Activated CD8-positive, alpha-beta T cell treated with anti-CD3 and anti-CD28 coated beads, Interleukin-2, amount 10 ng/mL, durations not matched to agents 7 days and 5 days (primary cell): ENCODE measurements around the gene PHOX2A. TPM values are rescaled to one million over a fixed set of nuclear protein-coding genes. Genes with fewer than 3 reads are reported as not detected.
A peak's percentile ranks its signal among the peaks of the same experiment; 100 is the strongest.

Source experiments
- ATAC-seq: fragments of 150-1000 bp; cut with Tn5 transposase; one replicate; pipeline ENCODE4 v1.10.0; 2021; ENCODE audit warnings: moderate library complexity
- CTCF ChIA-PET: fragments of 350-600 bp; sonication (Branson Sonifier 250); formaldehyde crosslinking; loops from one replicate; lab custom pipeline; 2021; ENCODE audit warnings: antibody characterized with exemption; lab: Charles Lee
- POLR2A ChIA-PET: fragments of 350-600 bp; sonication (Branson Sonifier 250); formaldehyde crosslinking; loops from one replicate; lab custom pipeline; 2021; ENCODE audit warnings: antibody characterized with exemption; lab: Charles Lee
- DNase-seq: peaks from one replicate; pipeline ENCODE4 v3.0.0-alpha.2; 2020
- H3K27ac Mint-ChIP-seq: one replicate; pipeline ENCODE4 v1.8.0; 2021; ENCODE audit warnings: mild to moderate bottlenecking, mixed read lengths
- H3K27me3 Mint-ChIP-seq: one replicate; pipeline ENCODE4 v1.8.0; 2021; ENCODE audit warnings: low read depth, mixed read lengths
- H3K36me3 Mint-ChIP-seq: one replicate; pipeline ENCODE4 v1.8.0; 2021; ENCODE audit warnings: low read depth, mixed read lengths
- H3K4me1 Mint-ChIP-seq: one replicate; pipeline ENCODE4 v1.8.0; 2021; ENCODE audit warnings: low read depth, mixed read lengths
- H3K4me3 Mint-ChIP-seq: one replicate; pipeline ENCODE4 v1.8.0; 2021; ENCODE audit warnings: mild to moderate bottlenecking, mixed read lengths
- H3K9me3 Mint-ChIP-seq: one replicate; pipeline ENCODE4 v1.8.0; 2022; ENCODE audit warnings: mixed read lengths; ENCODE audit not compliant: insufficient read depth
- total RNA-seq, 2 experiments: library from RNA; stranded (reverse); gene quantifications; one replicate each; pipeline ENCODE4 v1.2.3, GENCODE V29; 2021

PHOX2A gene
- total RNA-seq, 2 experiments from 2014 or later: not detected

GRCh38 chr11:72224564-72225410 lies 19.2 kb downstream of the PHOX2A start, which contains the start of gene INPPL1:
Gene INPPL1, plus strand, starts transcription at chr11:72224767. Its CDS starts 218 bp downstream, at chr11:72224985.
- peak within 1 kb of the TSS; percentile 95 for H3K4me3 Mint-ChIP-seq
- peak within 1 kb of the TSS; percentile 94 for H3K27ac Mint-ChIP-seq
- H3K9me3 Mint-ChIP-seq: no peaks in the 10 kb centered on the region
- DNase-seq: peak; percentile 50
- peak; percentile 8 for ATAC-seq
- ChIA-PET POLR2A (interaction anchor here (0.6 to 1.2 kb wide), 4 partner anchors 16 to 117 kb away, joined by 3 to 4 read pairs (median 3); no protein-coding TSS in a partner anchor), CTCF (interaction anchor here (1.5 to 3.1 kb wide), 2 partner anchors 13 to 200 kb away, joined by 3 to 21 read pairs; no protein-coding TSS in a partner anchor)
- H3K27me3 Mint-ChIP-seq: no peaks in the 10 kb centered on the region
- peaks cover 12% of the 10 kb centered on the region for H3K36me3 Mint-ChIP-seq
- peaks cover 41% of the 10 kb centered on the region for H3K4me1 Mint-ChIP-seq

- H3K4me3 Mint-ChIP-seq: peak overlapping the region; percentile 95
- H3K9me3 Mint-ChIP-seq: no peaks in the 10 kb centered on the region
- peak overlapping the region; percentile 94 for H3K27ac Mint-ChIP-seq
- H3K36me3 Mint-ChIP-seq: peaks cover 7% of the 10 kb centered on the region
- DNase-seq (peak; percentile 70), ATAC-seq (peak; percentile 69)
- H3K4me1 Mint-ChIP-seq: peaks cover 39% of the 10 kb centered on the region
- no peaks in the 10 kb centered on the region for H3K27me3 Mint-ChIP-seq
- POLR2A ChIA-PET: interaction anchor here (0.6 to 2.6 kb wide), 10 partner anchors 8 to 438 kb away, joined by 3 to 6 read pairs (median 3); partner anchors contain the start of gene XNDC1N
- CTCF ChIA-PET: interaction anchor here (0.6 to 3.1 kb wide), 7 partner anchors 14 to 207 kb away, joined by 3 to 17 read pairs (median 5); no protein-coding TSS in a partner anchor
These were observed 20.1 kb downstream of the PHOX2A start for GRCh38 chr11:72223615-72224563.

- H3K27ac Mint-ChIP-seq: peak overlapping the region; percentile 81
- DNase-seq (peak; percentile 96), ATAC-seq (peak; percentile 80)
- H3K27me3 Mint-ChIP-seq: peaks cover 4% of the 10 kb centered on the region
- peaks cover 4% of the 10 kb centered on the region for H3K36me3 Mint-ChIP-seq
- CTCF ChIA-PET: interaction anchor here (0.6 to 3.1 kb wide), 8 partner anchors 10 to 207 kb away, joined by 3 to 17 read pairs (median 4); no protein-coding TSS in a partner anchor
- peaks cover 44% of the 10 kb centered on the region for H3K4me1 Mint-ChIP-seq
- POLR2A ChIA-PET: interaction anchor here (0.6 to 2.6 kb wide), 11 partner anchors 9 to 437 kb away, joined by 3 to 6 read pairs (median 3); partner anchors contain the start of gene XNDC1N
- no peaks in the 10 kb centered on the region for H3K9me3 Mint-ChIP-seq
- peak overlapping the region; percentile 85 for H3K4me3 Mint-ChIP-seq
These were observed 20.9 kb downstream of the PHOX2A start for GRCh38 chr11:72222907-72223614.

GRCh38 chr11:72222106-72222891 lies 21.7 kb downstream of the PHOX2A start:
- ChIA-PET POLR2A (interaction anchor here (1.2 to 2.6 kb wide), 5 partner anchors 10 to 209 kb away, joined by 3 to 6 read pairs (median 3); no protein-coding TSS in a partner anchor), CTCF (interaction anchor here (0.8 to 3.1 kb wide), 8 partner anchors 10 to 208 kb away, joined by 3 to 17 read pairs (median 4); partner anchors contain the start of gene ANAPC15)
- peaks cover 50% of the 10 kb centered on the region for H3K4me1 Mint-ChIP-seq
- H3K4me3 Mint-ChIP-seq: peak overlapping the region; percentile 85
- peaks cover 4% of the 10 kb centered on the region for H3K36me3 Mint-ChIP-seq
- no peak for DNase-seq
- H3K9me3 Mint-ChIP-seq: no peaks in the 10 kb centered on the region
- no peak for ATAC-seq
- H3K27me3 Mint-ChIP-seq: peaks cover 5% of the 10 kb centered on the region
- peak overlapping the region; percentile 81 for H3K27ac Mint-ChIP-seq

- H3K27ac Mint-ChIP-seq: peak overlapping the region; percentile 43
- peaks cover 47% of the 10 kb centered on the region for H3K4me1 Mint-ChIP-seq
- H3K4me3 Mint-ChIP-seq: no peak overlapping the region
- ATAC-seq: no peak
- no peaks in the 10 kb centered on the region for H3K9me3 Mint-ChIP-seq
- ChIA-PET POLR2A (interaction anchor here (1.3 to 2.6 kb wide), 2 partner anchors 25 to 210 kb away, joined by 6 read pairs; no protein-coding TSS in a partner anchor), CTCF (interaction anchor here (0.8 to 3.1 kb wide), 6 partner anchors 16 to 209 kb away, joined by 3 to 17 read pairs (median 6); partner anchors contain the start of gene ANAPC15)
- H3K27me3 Mint-ChIP-seq: peaks cover 10% of the 10 kb centered on the region
- peaks cover 4% of the 10 kb centered on the region for H3K36me3 Mint-ChIP-seq
- no peak for DNase-seq
These were observed 22.4 kb downstream of the PHOX2A start for GRCh38 chr11:72221386-72222075.

GRCh38 chr11:72220696-72221363 lies 23.1 kb downstream of the PHOX2A start:
- H3K36me3 Mint-ChIP-seq: no peaks in the 10 kb centered on the region
- POLR2A ChIA-PET: no interaction called here
- H3K27me3 Mint-ChIP-seq: peaks cover 12% of the 10 kb centered on the region
- DNase-seq: no peak
- peaks cover 40% of the 10 kb centered on the region for H3K4me1 Mint-ChIP-seq
- CTCF ChIA-PET: interaction anchor here (1.6 to 2.5 kb wide), 2 partner anchors 17 to 194 kb away, joined by 6 to 17 read pairs; no protein-coding TSS in a partner anchor
- ATAC-seq: no peak
- peak overlapping the region; percentile 43 for H3K27ac Mint-ChIP-seq
- no peak overlapping the region for H3K4me3 Mint-ChIP-seq
- H3K9me3 Mint-ChIP-seq: no peaks in the 10 kb centered on the region

GRCh38 chr11:72218251-72218745 lies 25.7 kb downstream of the PHOX2A start:
- ATAC-seq (no peak), DNase-seq (no peak)
- peaks cover 33% of the 10 kb centered on the region for H3K4me1 Mint-ChIP-seq
- H3K4me3 Mint-ChIP-seq: no peak overlapping the region
- ChIA-PET CTCF (no interaction called here), POLR2A (no interaction called here)
- peaks cover 21% of the 10 kb centered on the region for H3K27me3 Mint-ChIP-seq
- no peak overlapping the region for H3K27ac Mint-ChIP-seq
- no peaks in the 10 kb centered on the region for H3K9me3 Mint-ChIP-seq
- H3K36me3 Mint-ChIP-seq: no peaks in the 10 kb centered on the region

- CTCF ChIA-PET: no interaction called here
- Mint-ChIP-seq H3K36me3 (no peaks in the 10 kb centered on the region), H3K9me3 (no peaks in the 10 kb centered on the region), H3K27ac (peak overlapping the region; percentile 56), H3K4me3 (no peak overlapping the region), H3K4me1 (peaks cover 31% of the 10 kb centered on the region), H3K27me3 (peaks cover 25% of the 10 kb centered on the region)
- ATAC-seq (peak; percentile 46), DNase-seq (no peak)
- POLR2A ChIA-PET: no interaction called here
These were observed 26.1 kb downstream of the PHOX2A start for GRCh38 chr11:72217841-72218240.

GRCh38 chr11:72216638-72217037 lies 27.3 kb downstream of the PHOX2A start, which contains the start of gene FOLR2:
Gene FOLR2, plus strand, starts transcription at chr11:72216794. Its CDS starts 1,791 bp downstream, at chr11:72218585.
- CTCF ChIA-PET: interaction anchor here (1.0 kb wide), 1 partner anchor 215 kb away, joined by 6 read pairs; no protein-coding TSS in a partner anchor
- peaks cover 31% of the 10 kb centered on the region for H3K27me3 Mint-ChIP-seq
- DNase-seq (no peak), ATAC-seq (no peak)
- no peaks in the 10 kb centered on the region for H3K9me3 Mint-ChIP-seq
- H3K4me3 Mint-ChIP-seq: no peak within 1 kb of the TSS
- no peak within 1 kb of the TSS for H3K27ac Mint-ChIP-seq
- peaks cover 19% of the 10 kb centered on the region for H3K4me1 Mint-ChIP-seq
- H3K36me3 Mint-ChIP-seq: no peaks in the 10 kb centered on the region
- POLR2A ChIA-PET: no interaction called here
